ENCODE data around the gene RC3H2. TPM values are rescaled to one million over a fixed set of nuclear protein-coding genes. Genes with fewer than 3 reads are reported as not detected.
"Not testable (repeated sequence)": the region's sequence is repeated elsewhere in the genome, so short reads cannot be mapped to it uniquely, and the experiment has no call there.

RC3H2 gene
- total RNA-seq, 2 experiments from 2014 or later, result 52.6 to 55.0 TPM

DNA sequence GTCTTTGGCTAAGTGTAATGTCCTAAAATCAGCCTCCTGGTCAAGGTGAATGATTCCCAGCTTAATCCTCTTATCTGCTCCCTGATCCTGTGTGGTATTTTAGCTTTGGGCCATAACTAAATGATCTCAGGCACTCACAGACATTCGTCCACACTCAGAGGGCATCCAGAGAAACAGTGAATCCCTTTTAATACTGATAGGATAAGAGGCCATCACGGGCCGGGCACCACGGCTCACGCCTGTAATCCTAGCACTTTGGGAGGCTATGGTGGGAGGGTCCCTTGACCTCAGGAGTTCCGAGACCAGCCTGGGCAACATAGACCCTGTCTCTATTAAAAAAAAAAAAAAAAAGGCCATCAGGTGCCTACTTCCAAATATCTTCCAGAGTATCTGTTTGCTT, 83.1 kb downstream of the RC3H2 start:
- no peaks in the 10 kb centered on the region for H3K9me3 Mint-ChIP-seq
- no peak for ATAC-seq (ENCODE audit: low read depth)
- no peaks in the 10 kb centered on the region for H3K27me3 Mint-ChIP-seq
- POLR2A ChIA-PET, result no interaction called here
- no peak overlapping the region for H3K4me3 Mint-ChIP-seq
- DNase-seq, result no peak
- H3K27ac Mint-ChIP-seq, result no peak overlapping the region
- peaks cover 28% of the 10 kb centered on the region for H3K4me1 Mint-ChIP-seq
- H3K36me3 Mint-ChIP-seq, result peaks cover 25% of the 10 kb centered on the region

DNA sequence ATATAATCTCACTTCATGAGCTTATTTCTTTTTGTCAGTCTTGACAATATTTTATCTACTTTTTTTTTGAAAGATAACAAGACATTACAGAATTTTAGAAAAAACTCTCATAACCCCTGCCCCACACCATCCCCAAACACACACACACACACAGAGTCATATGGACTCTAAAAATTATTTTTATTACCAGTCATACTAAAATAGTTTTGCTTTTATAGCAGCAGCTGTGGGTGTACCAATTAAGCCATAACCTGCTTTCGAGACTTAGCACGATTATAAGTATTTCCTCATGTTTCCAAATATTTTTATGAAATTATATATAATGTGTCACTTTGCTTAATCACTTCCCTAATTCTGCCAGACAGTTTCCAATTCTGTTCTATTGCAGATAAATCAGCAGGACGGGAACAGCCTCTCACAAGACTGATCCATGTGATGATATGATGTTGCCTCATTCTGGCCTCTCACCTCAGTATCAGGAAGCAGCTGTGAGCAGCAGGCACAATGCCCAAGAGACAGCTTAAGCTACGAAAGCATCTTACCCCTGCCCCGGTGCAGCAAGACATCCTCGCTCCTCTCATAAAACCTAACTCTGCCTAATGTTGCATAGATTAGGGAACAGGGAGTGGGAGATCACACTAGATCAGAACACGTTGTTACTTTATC, 83.7 kb downstream of the RC3H2 start:
- POLR2A ChIA-PET, result no interaction called here
- Mint-ChIP-seq H3K36me3 (peaks cover 26% of the 10 kb centered on the region), H3K27me3 (no peaks in the 10 kb centered on the region), H3K4me1 (peaks cover 25% of the 10 kb centered on the region), H3K27ac (peak overlapping the region; percentile 11), H3K4me3 (no peak overlapping the region), H3K9me3 (no peaks in the 10 kb centered on the region)
- ATAC-seq (ENCODE audit: low read depth) (no peak), DNase-seq (no peak)

GRCh38 chr9:122820490-122820845, 84.7 kb downstream of the RC3H2 start:
- Mint-ChIP-seq H3K4me1 (peaks cover 32% of the 10 kb centered on the region), H3K36me3 (peaks cover 23% of the 10 kb centered on the region), H3K27ac (no peak overlapping the region)

DNA sequence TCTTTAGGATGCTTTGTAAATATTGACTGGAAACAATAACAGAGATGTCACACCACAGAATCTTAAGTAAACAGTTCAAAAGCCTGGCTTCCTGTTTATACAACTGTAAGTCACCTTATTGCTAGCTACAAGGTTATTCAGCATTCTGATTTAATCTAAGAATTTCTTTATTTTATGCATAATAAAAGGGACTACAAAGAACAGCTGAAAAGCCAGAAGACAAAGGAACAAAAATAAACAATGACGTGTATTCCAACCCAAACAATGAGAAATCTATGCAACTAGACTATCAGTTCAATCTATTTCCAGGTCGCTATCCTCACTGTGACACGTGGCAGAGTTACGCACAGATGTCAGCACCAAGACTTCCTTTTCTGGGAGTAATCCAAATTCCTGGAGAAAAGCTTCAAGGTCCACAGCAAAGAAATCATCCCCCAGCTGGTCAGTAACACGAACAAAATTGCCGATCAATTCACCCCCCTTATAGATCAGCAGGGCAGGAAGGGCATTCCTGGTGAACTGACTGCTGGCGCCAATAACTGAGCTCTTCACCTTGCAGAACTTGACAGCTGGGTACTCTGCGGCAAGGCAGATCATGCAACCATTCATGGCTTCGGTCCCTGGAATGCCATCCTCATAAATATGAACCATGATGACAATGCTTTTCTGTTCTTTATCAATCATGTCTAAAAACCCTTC, 85.2 kb downstream of the RC3H2 start:
- H3K9me3 Mint-ChIP-seq, result no peaks in the 10 kb centered on the region
- no peak overlapping the region for H3K4me3 Mint-ChIP-seq
- POLR2A ChIA-PET, result interaction anchor here (0.5 to 1.8 kb wide), 2 partner anchors 8 to 431 kb away, joined by 3 to 10 read pairs; partner anchors contain the start of gene PDCL
- no peak for ATAC-seq (ENCODE audit: low read depth)
- H3K36me3 Mint-ChIP-seq, result peaks cover 25% of the 10 kb centered on the region
- H3K27me3 Mint-ChIP-seq, result no peaks in the 10 kb centered on the region
- H3K27ac Mint-ChIP-seq, result no peak overlapping the region
- H3K4me1 Mint-ChIP-seq, result peaks cover 32% of the 10 kb centered on the region
- no peak for DNase-seq

More at GRCh38 chr9:122820490-122820845, 84.7 kb downstream of the RC3H2 start:
- no peak overlapping the region for H3K4me3 Mint-ChIP-seq
- no peak for ATAC-seq (ENCODE audit: low read depth)
- H3K9me3 Mint-ChIP-seq, result no peaks in the 10 kb centered on the region
- no peak for DNase-seq
- POLR2A ChIA-PET, result interaction anchor here (1.8 kb wide), 1 partner anchor 8 kb away, joined by 10 read pairs; the partner anchor contains the start of gene PDCL
- no peaks in the 10 kb centered on the region for H3K27me3 Mint-ChIP-seq

DNA sequence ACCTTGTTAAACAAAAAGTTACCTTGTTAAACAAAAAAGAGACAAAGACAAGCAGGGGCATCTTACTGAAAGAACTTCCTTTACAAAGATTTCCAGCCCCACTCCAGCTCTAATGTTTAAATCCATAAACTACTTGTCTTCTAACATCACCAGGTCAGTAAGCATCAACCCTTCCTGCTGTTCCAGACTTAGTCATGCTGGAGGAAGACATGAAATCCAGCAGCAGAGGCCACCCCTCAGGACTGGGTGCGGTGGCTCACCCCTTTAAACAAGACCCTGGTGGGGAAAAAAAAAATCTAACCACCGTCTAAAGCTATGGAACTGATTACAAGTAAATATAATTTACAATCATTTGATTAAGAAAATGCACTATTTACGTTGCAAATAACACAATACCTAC, 85.8 kb downstream of the RC3H2 start:
- Mint-ChIP-seq H3K27me3 (no peaks in the 10 kb centered on the region), H3K9me3 (no peaks in the 10 kb centered on the region), H3K27ac (no peak overlapping the region), H3K36me3 (peaks cover 30% of the 10 kb centered on the region), H3K4me3 (no peak overlapping the region), H3K4me1 (peaks cover 28% of the 10 kb centered on the region)
- no peak for ATAC-seq (ENCODE audit: low read depth)
- POLR2A ChIA-PET, result interaction anchor here (0.5 to 1.8 kb wide), 2 partner anchors 9 to 431 kb away, joined by 3 to 10 read pairs; partner anchors contain the start of gene PDCL
- no peak for DNase-seq

- POLR2A ChIA-PET, result interaction anchor here (2.3 kb wide), 2 partner anchors 12 to 20 kb away, joined by 7 to 11 read pairs; partner anchors contain the start of gene PDCL
These were observed 88.8 kb downstream of the RC3H2 start for GRCh38 chr9:122816163-122816867.

DNA sequence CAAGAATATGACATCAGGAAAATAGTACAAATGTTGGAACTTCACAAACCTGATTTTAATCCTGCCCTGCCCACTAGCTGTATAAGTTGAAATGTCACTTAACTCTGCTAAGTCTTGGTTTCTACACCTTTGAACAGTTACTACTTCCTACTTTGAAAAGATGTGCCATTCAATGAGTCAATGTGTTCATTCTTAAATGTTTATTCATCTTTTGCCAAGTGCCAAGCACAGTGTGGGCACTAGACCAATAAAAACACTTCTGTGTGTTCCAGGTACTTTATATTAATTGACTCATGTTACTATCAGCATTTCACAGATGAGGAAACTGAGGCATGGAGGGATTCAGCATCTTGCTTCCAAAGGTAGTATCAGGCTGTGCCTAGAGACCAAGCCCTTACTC, 89.6 kb downstream of the RC3H2 start:
- ATAC-seq (ENCODE audit: low read depth) (no peak), DNase-seq (no peak)
- H3K27ac Mint-ChIP-seq, result peak overlapping the region; percentile 88
- peaks cover 19% of the 10 kb centered on the region for H3K4me1 Mint-ChIP-seq
- H3K9me3 Mint-ChIP-seq, result no peaks in the 10 kb centered on the region
- H3K27me3 Mint-ChIP-seq, result no peaks in the 10 kb centered on the region
- peak overlapping the region; percentile 77 for H3K4me3 Mint-ChIP-seq
- POLR2A ChIA-PET, result interaction anchor here (2.3 kb wide), 2 partner anchors 13 to 20 kb away, joined by 7 to 11 read pairs; partner anchors contain the start of gene PDCL
- peaks cover 19% of the 10 kb centered on the region for H3K36me3 Mint-ChIP-seq

More at GRCh38 chr9:122816163-122816867, 88.8 kb downstream of the RC3H2 start:
- H3K27ac Mint-ChIP-seq, result peak overlapping the region; percentile 88
- H3K9me3 Mint-ChIP-seq, result no peaks in the 10 kb centered on the region
- peak; percentile 60 for DNase-seq
- peak overlapping the region; percentile 77 for H3K4me3 Mint-ChIP-seq
- no peaks in the 10 kb centered on the region for H3K27me3 Mint-ChIP-seq
- peaks cover 18% of the 10 kb centered on the region for H3K4me1 Mint-ChIP-seq
- H3K36me3 Mint-ChIP-seq, result peaks cover 19% of the 10 kb centered on the region
- peak; percentile 99 for ATAC-seq (ENCODE audit: low read depth)

GRCh38 chr9:122814545-122814944, 90.6 kb downstream of the RC3H2 start:
- Mint-ChIP-seq H3K36me3 (peaks cover 15% of the 10 kb centered on the region), H3K27me3 (no peaks in the 10 kb centered on the region), H3K4me3 (peak overlapping the region; percentile 19), H3K4me1 (peaks cover 18% of the 10 kb centered on the region), H3K9me3 (no peaks in the 10 kb centered on the region), H3K27ac (peak overlapping the region; percentile 68)
- DNase-seq (no peak), ATAC-seq (ENCODE audit: low read depth) (no peak)
- POLR2A ChIA-PET, result interaction anchor here (2.3 kb wide), 2 partner anchors 14 to 21 kb away, joined by 7 to 11 read pairs; partner anchors contain the start of gene PDCL

DNA sequence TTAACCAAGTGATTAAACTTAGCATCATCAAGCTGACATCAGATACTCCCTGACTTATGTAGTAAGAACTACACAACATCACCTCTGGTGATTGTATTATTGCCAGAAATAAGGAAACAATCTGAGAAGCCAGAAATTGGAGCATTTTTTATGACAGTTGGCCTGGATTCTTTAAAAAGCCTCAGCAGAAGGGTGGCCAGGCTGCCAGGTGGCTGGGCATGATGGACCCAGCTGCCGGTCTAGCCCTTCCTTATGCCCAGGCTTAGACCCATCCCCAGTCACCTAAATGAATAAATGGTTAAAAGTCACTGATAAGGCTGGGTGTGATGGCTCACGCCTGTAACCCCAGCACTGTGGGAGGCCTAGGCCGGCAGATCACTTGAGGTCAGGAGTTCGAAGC, 92.4 kb downstream of the RC3H2 start:
- Mint-ChIP-seq H3K4me3 (no peak overlapping the region), H3K27ac (no peak overlapping the region)

GRCh38 chr9:122810306-122810946, 94.7 kb downstream of the RC3H2 start:
- H3K27me3 Mint-ChIP-seq, result no peaks in the 10 kb centered on the region
- H3K27ac Mint-ChIP-seq, result no peak overlapping the region
- ATAC-seq (ENCODE audit: low read depth) (peak; percentile 58), DNase-seq (peak; percentile 74)
- peaks cover 30% of the 10 kb centered on the region for H3K4me1 Mint-ChIP-seq
- no peak overlapping the region for H3K4me3 Mint-ChIP-seq
- peaks cover 14% of the 10 kb centered on the region for H3K36me3 Mint-ChIP-seq
- POLR2A ChIA-PET, result no interaction called here
- H3K9me3 Mint-ChIP-seq, result peaks cover 5% of the 10 kb centered on the region

More for the DNA sequence above, 92.4 kb downstream of the RC3H2 start:
- Mint-ChIP-seq H3K4me1 (peaks cover 34% of the 10 kb centered on the region), H3K9me3 (no peaks in the 10 kb centered on the region), H3K27me3 (no peaks in the 10 kb centered on the region), H3K36me3 (peaks cover 12% of the 10 kb centered on the region)
- ATAC-seq (ENCODE audit: low read depth), result no peak
- POLR2A ChIA-PET, result no interaction called here
- DNase-seq, result peak; percentile 5

- H3K4me1 Mint-ChIP-seq, result peaks cover 27% of the 10 kb centered on the region
- H3K4me3 Mint-ChIP-seq; H3K36me3 Mint-ChIP-seq; H3K27ac Mint-ChIP-seq; H3K9me3 Mint-ChIP-seq; DNase-seq; ATAC-seq (ENCODE audit: low read depth); POLR2A ChIA-PET; H3K27me3 Mint-ChIP-seq: not testable (repeated sequence)
These were observed 95.9 kb downstream of the RC3H2 start for GRCh38 chr9:122809261-122809660.

- H3K4me3 Mint-ChIP-seq, result peak overlapping the region; percentile 13
- ATAC-seq (ENCODE audit: low read depth) (peak; percentile 82), DNase-seq (no peak)
- peaks cover 5% of the 10 kb centered on the region for H3K9me3 Mint-ChIP-seq
- POLR2A ChIA-PET, result interaction anchor here (0.6 to 1.6 kb wide), 2 partner anchors 20 to 309 kb away, joined by 3 to 4 read pairs; no protein-coding TSS in a partner anchor
- peaks cover 27% of the 10 kb centered on the region for H3K4me1 Mint-ChIP-seq
- H3K27me3 Mint-ChIP-seq, result no peaks in the 10 kb centered on the region
- peaks cover 8% of the 10 kb centered on the region for H3K36me3 Mint-ChIP-seq
- H3K27ac Mint-ChIP-seq, result peak overlapping the region; percentile 24
These were observed 97.0 kb downstream of the RC3H2 start for GRCh38 chr9:122808141-122808540.
